Measurements from ENCODE around the gene CPEB4. TPM values are rescaled to one million over a fixed set of nuclear protein-coding genes. Genes with fewer than 3 reads are reported as not detected.

Gene CPEB4
- total RNA-seq, 2 experiments from 2014 or later = 18.3 to 19.2 TPM

DNA sequence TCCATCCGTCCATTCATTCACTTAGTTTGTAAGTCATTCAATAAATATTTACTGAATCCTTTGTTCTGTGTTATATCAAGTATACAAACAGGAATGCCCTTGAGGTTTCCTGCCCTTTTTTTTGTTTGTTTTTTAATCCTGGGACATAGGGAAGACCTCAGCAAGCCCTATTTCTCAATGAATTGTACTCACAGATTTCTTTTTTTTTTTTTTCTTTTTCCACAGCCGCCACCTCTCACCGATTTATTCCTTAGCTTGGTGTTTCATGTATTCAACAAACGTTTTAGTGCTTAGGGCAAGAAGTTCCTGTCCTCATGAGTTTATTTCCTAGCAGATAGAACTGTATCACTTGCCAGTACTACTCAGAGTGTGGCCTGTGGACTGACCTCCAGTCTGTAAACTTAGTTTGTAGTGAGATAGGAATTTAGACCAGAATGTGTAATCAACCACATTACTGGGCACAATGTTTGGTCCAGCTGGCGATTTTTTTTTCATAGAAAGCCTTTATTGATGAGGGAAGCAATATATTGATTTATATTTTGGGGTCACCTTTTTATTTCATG lies 65.5 kb downstream of the CPEB4 start:
- no peaks in the 10 kb centered on the region for H3K4me1 Mint-ChIP-seq (ENCODE audit: low read depth)

DNA sequence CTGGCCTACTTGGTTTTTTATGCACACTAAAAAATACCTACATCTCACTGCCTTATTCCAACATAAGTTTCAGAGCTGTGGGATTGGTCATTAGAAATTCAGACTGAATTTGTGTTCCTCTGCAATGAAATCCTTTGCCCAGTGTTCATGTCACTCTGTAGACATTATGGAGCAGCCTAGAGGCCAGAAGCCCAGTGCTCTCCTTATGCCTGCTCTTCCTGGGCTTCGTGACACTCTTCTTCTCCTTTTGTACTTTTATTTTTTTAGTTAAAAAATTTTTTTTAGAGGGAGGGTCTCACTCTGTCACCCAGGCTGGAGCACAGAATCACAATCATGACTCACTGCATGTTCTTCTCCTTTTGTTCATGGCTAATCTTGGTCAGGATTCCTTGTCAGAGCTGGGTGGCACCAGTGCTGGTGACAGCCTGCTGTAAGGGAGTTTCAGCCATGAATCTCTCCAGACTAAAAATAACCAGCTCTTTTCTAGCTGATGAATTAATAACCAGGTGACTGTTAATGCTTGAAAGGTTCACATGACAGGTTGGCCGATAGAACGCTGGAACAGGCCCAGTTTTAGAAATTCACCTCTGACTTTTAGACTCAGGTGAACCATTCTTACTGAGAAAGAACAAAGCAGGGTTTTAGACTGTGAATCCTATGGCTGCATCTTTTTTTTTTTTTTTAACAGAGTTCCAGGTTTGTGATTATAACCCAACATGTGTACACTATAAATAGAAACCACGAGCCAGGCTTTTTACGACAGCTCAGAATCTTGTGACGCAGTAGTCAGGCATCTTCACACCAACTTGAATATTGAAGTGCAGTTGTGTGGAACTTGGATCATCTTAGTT lies 66.7 kb downstream of the CPEB4 start:
- Mint-ChIP-seq H3K9me3 (no peaks in the 10 kb centered on the region), H3K4me1 (ENCODE audit: low read depth) (no peaks in the 10 kb centered on the region), H3K27ac (no peak overlapping the region), H3K4me3 (no peak overlapping the region), H3K36me3 (ENCODE audit: low read depth) (peaks cover 66% of the 10 kb centered on the region), H3K27me3 (no peaks in the 10 kb centered on the region)
- CTCF ChIA-PET = no interaction called here
- Histone ChIP-seq H3K4me1 (ENCODE audit: insufficient read depth, low read length) (no peaks in the 10 kb centered on the region), H3K27ac (ENCODE audit: low read depth in 1 of 2, low read length in 2 of 2) (no peak overlapping the region), H3K36me3 (ENCODE audit: insufficient read depth, low read length) (peaks cover 61% of the 10 kb centered on the region), H3K27me3 (ENCODE audit: control insufficient read depth in 1 of 2, insufficient read depth in 2 of 2, low read length in 2 of 2) (no peaks in the 10 kb centered on the region), H3K9me3 (ENCODE audit: control insufficient read depth in 1 of 2, insufficient read depth in 1 of 2, low read length in 2 of 2) (no peaks in the 10 kb centered on the region), H3K4me3 (ENCODE audit: low read length) (no peak overlapping the region)
- TF ChIP-seq, protein P1, sequence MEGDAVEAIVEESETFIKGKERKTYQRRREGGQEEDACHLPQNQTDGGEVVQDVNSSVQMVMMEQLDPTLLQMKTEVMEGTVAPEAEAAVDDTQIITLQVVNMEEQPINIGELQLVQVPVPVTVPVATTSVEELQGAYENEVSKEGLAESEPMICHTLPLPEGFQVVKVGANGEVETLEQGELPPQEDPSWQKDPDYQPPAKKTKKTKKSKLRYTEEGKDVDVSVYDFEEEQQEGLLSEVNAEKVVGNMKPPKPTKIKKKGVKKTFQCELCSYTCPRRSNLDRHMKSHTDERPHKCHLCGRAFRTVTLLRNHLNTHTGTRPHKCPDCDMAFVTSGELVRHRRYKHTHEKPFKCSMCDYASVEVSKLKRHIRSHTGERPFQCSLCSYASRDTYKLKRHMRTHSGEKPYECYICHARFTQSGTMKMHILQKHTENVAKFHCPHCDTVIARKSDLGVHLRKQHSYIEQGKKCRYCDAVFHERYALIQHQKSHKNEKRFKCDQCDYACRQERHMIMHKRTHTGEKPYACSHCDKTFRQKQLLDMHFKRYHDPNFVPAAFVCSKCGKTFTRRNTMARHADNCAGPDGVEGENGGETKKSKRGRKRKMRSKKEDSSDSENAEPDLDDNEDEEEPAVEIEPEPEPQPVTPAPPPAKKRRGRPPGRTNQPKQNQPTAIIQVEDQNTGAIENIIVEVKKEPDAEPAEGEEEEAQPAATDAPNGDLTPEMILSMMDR (IDR thresholded peaks at IDR 0.05) = no peak
- POLR2A ChIA-PET = no interaction called here
- no peak for ATAC-seq (ENCODE audit: poor library complexity)
- intact Hi-C loops (cut with DNase I, micrococcal nuclease) = no loop called here
- no peak for DNase-seq

More for the DNA sequence above, 65.5 kb downstream of the CPEB4 start:
- TF ChIP-seq, protein P1 (IDR thresholded peaks at IDR 0.05) = no peak
- H3K36me3 ChIP-seq (ENCODE audit: insufficient read depth, low read length) = peaks cover 71% of the 10 kb centered on the region
- Mint-ChIP-seq H3K27me3 (no peaks in the 10 kb centered on the region), H3K4me3 (no peak overlapping the region), H3K27ac (no peak overlapping the region), H3K36me3 (ENCODE audit: low read depth) (peaks cover 73% of the 10 kb centered on the region), H3K9me3 (no peaks in the 10 kb centered on the region)
- H3K4me3 ChIP-seq (ENCODE audit: low read length) = no peak overlapping the region
- H3K4me1 ChIP-seq (ENCODE audit: insufficient read depth, low read length) = no peaks in the 10 kb centered on the region
- CTCF ChIA-PET = interaction anchor here (0.9 to 1.3 kb wide), 2 partner anchors 9 to 10 kb away, joined by 3 read pairs; no protein-coding TSS in a partner anchor
- DNase-seq = no peak
- intact Hi-C loops (cut with DNase I, micrococcal nuclease) = no loop called here
- H3K27ac ChIP-seq (ENCODE audit: low read depth in 1 of 2, low read length in 2 of 2) = no peak overlapping the region
- no peak for ATAC-seq (ENCODE audit: poor library complexity)
- POLR2A ChIA-PET = no interaction called here
- no peaks in the 10 kb centered on the region for H3K9me3 ChIP-seq (ENCODE audit: control insufficient read depth in 1 of 2, insufficient read depth in 1 of 2, low read length in 2 of 2)
- H3K27me3 ChIP-seq (ENCODE audit: control insufficient read depth in 1 of 2, insufficient read depth in 2 of 2, low read length in 2 of 2) = no peaks in the 10 kb centered on the region

DNA sequence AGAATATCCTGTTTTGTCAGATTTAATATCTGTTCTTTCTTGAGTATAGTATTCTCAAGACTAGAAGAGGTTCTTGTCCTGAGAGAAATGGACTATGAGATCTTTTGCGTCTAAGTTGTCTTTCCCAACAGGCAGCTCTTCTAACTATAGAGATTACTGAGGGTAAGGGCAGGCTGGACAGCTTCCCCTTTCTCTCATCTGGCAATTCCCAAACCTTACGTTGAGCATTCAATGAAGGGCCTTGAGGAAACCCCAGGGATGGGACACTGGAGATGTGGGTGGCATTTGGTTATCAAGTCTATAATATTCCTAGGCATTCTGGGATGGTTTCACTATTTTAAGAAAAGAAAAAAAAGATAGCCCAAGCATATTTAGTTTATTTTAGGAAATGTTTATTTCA lies 72.8 kb downstream of the CPEB4 start:
- Histone ChIP-seq H3K4me3 (ENCODE audit: low read length) (no peak overlapping the region), H3K9me3 (ENCODE audit: control insufficient read depth in 1 of 2, insufficient read depth in 1 of 2, low read length in 2 of 2) (no peaks in the 10 kb centered on the region), H3K27me3 (ENCODE audit: control insufficient read depth in 1 of 2, insufficient read depth in 2 of 2, low read length in 2 of 2) (no peaks in the 10 kb centered on the region), H3K27ac (ENCODE audit: low read depth in 1 of 2, low read length in 2 of 2) (no peak overlapping the region), H3K36me3 (ENCODE audit: insufficient read depth, low read length) (peaks cover 3% of the 10 kb centered on the region), H3K4me1 (ENCODE audit: insufficient read depth, low read length) (peaks cover 13% of the 10 kb centered on the region)
- Mint-ChIP-seq H3K9me3 (no peaks in the 10 kb centered on the region), H3K27me3 (no peaks in the 10 kb centered on the region), H3K36me3 (ENCODE audit: low read depth) (peaks cover 10% of the 10 kb centered on the region), H3K27ac (no peak overlapping the region), H3K4me1 (ENCODE audit: low read depth) (peaks cover 26% of the 10 kb centered on the region), H3K4me3 (no peak overlapping the region)
- POLR2A ChIA-PET = no interaction called here
- DNase-seq (no peak), ATAC-seq (ENCODE audit: poor library complexity) (no peak)
- intact Hi-C loops (cut with DNase I, micrococcal nuclease) = no loop called here
- TF ChIP-seq, protein P1 (IDR thresholded peaks at IDR 0.05) = no peak
- CTCF ChIA-PET = no interaction called here
